Gastrocnemius medialis (tissue), 4 donors: ENCODE measurements around the gene MEGF6. TPM values are rescaled to one million over a fixed set of nuclear protein-coding genes. Genes with fewer than 3 reads are reported as not detected.

Source experiments
- ATAC-seq, 2 donors: fragments of 150-250 bp; one replicate each; pipeline ENCODE4 v1.9.1; 2016
- DNase-seq, 2 donors: peaks; one replicate each; pipeline ENCODE4 v3.0.0-alpha.2; 2019
- H3K27ac ChIP-seq, 4 donors: fragments of 200-600 bp; sonication (generic); 1 replicate in 1 of 4; 2 replicates in 3 of 4; pipeline ENCODE4 v1.5.1; 2016 to 2018; ENCODE audit warnings: mild to moderate bottlenecking in 2 of 4, moderate library complexity in 1 of 4
- H3K27me3 ChIP-seq, 3 donors: fragments of 200-600 bp; sonication (generic) in 2 of 3; 1 replicate in 1 of 3; 2 replicates in 2 of 3; pipeline versions ENCODE4 v1.5.1 to v1.6.0; 2016 to 2019; ENCODE audit warnings: mild to moderate bottlenecking in 1 of 3, moderate library complexity in 1 of 3
- H3K36me3 ChIP-seq, 2 donors: fragments of 200-600 bp; sonication (generic) in 1 of 2; one replicate each; pipeline ENCODE4 v1.5.1; 2017 to 2018
- H3K4me1 ChIP-seq, 2 donors: fragments of 200-600 bp; sonication (generic) in 1 of 2; one replicate each; pipeline ENCODE4 v1.5.1; 2016 to 2017; ENCODE audit warnings: mild to moderate bottlenecking in 2 of 2
- H3K4me3 ChIP-seq, 4 donors: fragments of 200-600 bp; sonication (generic) in 3 of 4; 1 replicate in 1 of 4; 2 replicates in 3 of 4; pipeline ENCODE4 v1.5.1; 2016 to 2019; ENCODE audit warnings: mild to moderate bottlenecking in 2 of 4
- H3K9me3 ChIP-seq, 3 donors: fragments of 200-600 bp; sonication (generic) in 2 of 3; 1 replicate in 1 of 3; 2 replicates in 2 of 3; pipeline ENCODE4 v1.5.1; 2016 to 2019
- CTCF ChIP-seq, 5 experiments: fragments of 450-650 bp in 3 of 5; fragments of 200-600 bp in 2 of 5; sonication (generic) in 2 of 5; IDR thresholded peaks in 4 of 5; conservative IDR thresholded peaks in 1 of 5; 1 replicate in 4 of 5; 2 replicates in 1 of 5; pipeline ENCODE4 v1.5.1; 2016 to 2019; ENCODE audit warnings: antibody characterized with exemption in 5 of 5, mild to moderate bottlenecking in 3 of 5, moderate library complexity in 3 of 5
- POLR2A ChIP-seq, 2 donors: fragments of 450-650 bp; IDR thresholded peaks; one replicate each; pipeline ENCODE4 v1.6.1; 2017; ENCODE audit warnings: antibody characterized with exemption in 2 of 2, mild to moderate bottlenecking in 2 of 2, moderate library complexity in 2 of 2
- in situ Hi-C, 4 donors: fragments of 200-750 bp; cut with MboI; loops; one replicate each; pipeline versions ENCODE4 v1.15.0 to v1.8.0; 2017; ENCODE audit warnings: low sequenced_read_pairs in 4 of 4
- intact Hi-C: fragments of 100-400 bp; cut with DNase I; formaldehyde crosslinking; loops from one replicate; pipeline ENCODE4 v1.15.1; 2023; ENCODE audit warnings: low total_unique reads
- total RNA-seq, 4 donors: library from RNA; depleted of rRNA; stranded (reverse); fragments of >200 nt; gene quantifications; one replicate each; pipeline versions ENCODE4 v1.1.0 to v1.2.3, GENCODE V29; 2016

Gene MEGF6
- total RNA-seq, 4 donors from 2014 or later: 1.9 to 5.7 (median 4.9) TPM

DNA sequence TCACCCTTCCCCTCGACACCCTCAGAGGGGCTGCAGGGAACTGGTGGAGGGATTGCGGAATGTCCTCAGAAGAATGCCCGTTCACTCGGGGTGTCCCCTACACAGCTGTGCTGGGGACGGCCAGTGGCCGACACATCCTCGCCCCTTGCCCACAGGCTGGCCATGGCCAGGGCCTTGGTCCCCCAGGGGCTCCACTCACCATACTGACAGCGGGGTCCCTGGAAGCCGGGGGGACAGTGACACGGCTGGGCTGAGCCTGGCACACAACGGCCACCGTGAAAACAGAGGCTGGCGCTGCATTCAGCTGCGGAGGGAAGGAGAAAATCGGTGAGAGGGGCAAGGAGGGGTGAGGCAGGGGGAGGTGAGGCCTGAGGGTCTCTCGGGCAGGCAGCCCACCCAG, 31.7 kb downstream of the MEGF6 start:
- no peak overlapping the region for H3K4me3 ChIP-seq
- H3K27me3 ChIP-seq: peaks cover 6 to 27% (median 8%) of the 10 kb centered on the region in 3 donors
- DNase-seq: no peak
- intact Hi-C loops (no loop called here), in situ Hi-C loops (no loop called here)
- TF ChIP-seq POLR2A (IDR thresholded peaks at IDR 0.05): no peak
- TF ChIP-seq CTCF (IDR thresholded peaks at IDR 0.05 in 4 of 5, conservative IDR thresholded peaks at IDR 0.05 in 1 of 5): no peak
- no peak overlapping the region for H3K27ac ChIP-seq
- H3K36me3 ChIP-seq: no peaks in the 10 kb centered on the region
- ATAC-seq: no peak
- no peaks in the 10 kb centered on the region for H3K9me3 ChIP-seq
- H3K4me1 ChIP-seq: no peaks in the 10 kb centered on the region

- H3K4me1 ChIP-seq: no peaks in the 10 kb centered on the region
- TF ChIP-seq POLR2A (IDR thresholded peaks at IDR 0.05): no peak
- TF ChIP-seq CTCF (IDR thresholded peaks at IDR 0.05 in 4 of 5, conservative IDR thresholded peaks at IDR 0.05 in 1 of 5): no peak
- intact Hi-C loops: no loop called here
- H3K9me3 ChIP-seq: no peaks in the 10 kb centered on the region
- H3K4me3 ChIP-seq: no peak overlapping the region
- no peak for DNase-seq
- H3K27ac ChIP-seq: no peak overlapping the region
- no peaks in the 10 kb centered on the region for H3K36me3 ChIP-seq
- peaks cover 6 to 27% (median 8%) of the 10 kb centered on the region in 3 donors for H3K27me3 ChIP-seq
- no peak for ATAC-seq
- in situ Hi-C loops: no loop called here
Observed at GRCh38 chr1:3578906-3579305, 32.4 kb downstream of the MEGF6 start.

GRCh38 chr1:3578433-3578805, 32.9 kb downstream of the MEGF6 start:
- intact Hi-C loops: no loop called here

DNA sequence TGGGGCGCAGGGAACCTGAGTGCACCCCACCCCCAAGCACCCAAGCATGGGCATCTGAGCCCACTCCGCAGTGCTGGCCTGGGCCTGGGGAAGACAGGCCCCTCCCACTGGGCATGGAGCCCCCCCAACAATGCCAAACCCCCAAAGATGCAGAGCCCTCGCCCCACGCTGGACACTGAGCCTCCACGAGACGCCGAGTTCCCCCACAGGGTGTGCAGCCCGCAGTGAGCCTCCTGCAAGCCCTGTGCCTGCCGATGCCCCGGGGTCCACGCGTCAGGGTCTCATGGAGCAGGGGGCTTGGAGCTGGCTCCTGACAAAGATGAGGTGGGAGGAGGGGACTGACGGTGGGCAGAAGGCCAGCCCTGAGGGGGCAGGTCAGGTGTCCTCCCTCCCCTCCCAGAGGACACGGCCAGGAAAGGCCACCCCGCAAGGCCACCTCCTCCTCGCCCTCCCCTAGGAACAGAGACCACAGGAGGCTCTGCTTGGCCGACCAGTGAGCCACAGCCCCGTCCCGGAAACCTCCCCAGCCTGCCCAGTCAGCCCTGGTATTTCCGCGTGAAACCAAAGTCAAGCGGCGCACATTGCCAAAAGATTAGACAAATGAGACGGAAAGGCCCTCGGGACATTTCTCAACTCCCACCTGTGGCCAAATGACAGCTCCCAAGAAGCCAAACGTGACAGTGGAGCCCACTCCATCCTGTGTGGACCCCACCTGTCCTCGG, 33.4 kb downstream of the MEGF6 start:
- peaks cover 6 to 27% (median 8%) of the 10 kb centered on the region in 3 donors for H3K27me3 ChIP-seq
- H3K27ac ChIP-seq: no peak overlapping the region
- intact Hi-C loops: no loop called here
- TF ChIP-seq POLR2A (IDR thresholded peaks at IDR 0.05) (no peak), CTCF (IDR thresholded peaks at IDR 0.05 in 4 of 5, conservative IDR thresholded peaks at IDR 0.05 in 1 of 5) (no peak)
- no peaks in the 10 kb centered on the region for H3K36me3 ChIP-seq
- no peak overlapping the region for H3K4me3 ChIP-seq
- no peaks in the 10 kb centered on the region for H3K4me1 ChIP-seq
- H3K9me3 ChIP-seq: no peaks in the 10 kb centered on the region
- DNase-seq: no peak
- ATAC-seq: no peak
- in situ Hi-C loops: no loop called here

More at GRCh38 chr1:3578433-3578805, 32.9 kb downstream of the MEGF6 start:
- DNase-seq (no peak), ATAC-seq (no peak)
- no peak overlapping the region for H3K4me3 ChIP-seq
- in situ Hi-C loops: no loop called here
- H3K27ac ChIP-seq: no peak overlapping the region
- H3K4me1 ChIP-seq: no peaks in the 10 kb centered on the region
- H3K27me3 ChIP-seq: peaks cover 6 to 27% (median 8%) of the 10 kb centered on the region in 3 donors
- TF ChIP-seq CTCF (IDR thresholded peaks at IDR 0.05 in 4 of 5, conservative IDR thresholded peaks at IDR 0.05 in 1 of 5): no peak
- no peak for TF ChIP-seq POLR2A (IDR thresholded peaks at IDR 0.05)
- no peaks in the 10 kb centered on the region for H3K36me3 ChIP-seq
- no peaks in the 10 kb centered on the region for H3K9me3 ChIP-seq

DNA sequence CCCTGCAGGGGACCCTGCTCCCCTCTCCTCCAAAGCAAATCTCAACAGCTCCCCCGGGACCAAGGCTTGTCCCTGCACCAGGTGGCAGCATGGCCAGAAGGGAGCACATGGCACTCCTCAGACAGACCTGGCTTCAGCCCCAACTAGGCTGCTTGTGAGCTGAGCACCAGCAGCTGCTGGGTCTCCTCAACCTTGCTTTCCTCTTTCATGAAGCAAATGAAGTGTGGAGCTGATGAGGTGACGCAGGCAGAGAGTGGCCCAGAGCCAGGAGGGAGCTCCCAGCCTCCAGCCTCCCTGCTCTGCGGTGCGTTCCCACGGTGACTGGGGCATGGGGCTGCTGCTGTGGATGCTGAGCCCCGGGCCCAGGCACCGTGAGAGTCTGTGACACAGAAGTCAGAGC, 34.0 kb downstream of the MEGF6 start:
- no peak overlapping the region for H3K27ac ChIP-seq
- H3K4me3 ChIP-seq: no peak overlapping the region
- ATAC-seq (no peak), DNase-seq (no peak)
- TF ChIP-seq POLR2A (IDR thresholded peaks at IDR 0.05) (no peak), CTCF (IDR thresholded peaks at IDR 0.05 in 4 of 5, conservative IDR thresholded peaks at IDR 0.05 in 1 of 5) (no peak)
- H3K36me3 ChIP-seq: no peaks in the 10 kb centered on the region
- H3K4me1 ChIP-seq: no peaks in the 10 kb centered on the region
- intact Hi-C loops (no loop called here), in situ Hi-C loops (no loop called here)
- peaks cover 5 to 26% (median 6%) of the 10 kb centered on the region in 3 donors for H3K27me3 ChIP-seq
- no peaks in the 10 kb centered on the region for H3K9me3 ChIP-seq
